SKM-1 treated with dmso at 0.1 percent for 144 hours (cell line): Measurements from ENCODE around the gene ANKRD44.

Experiments used
- DNase-seq: peaks from one replicate; lab custom pipeline; 2025; ENCODE audit not compliant: unreplicated experiment; lab: John Stamatoyannopoulos, UW

The ANKRD44 gene

DNA sequence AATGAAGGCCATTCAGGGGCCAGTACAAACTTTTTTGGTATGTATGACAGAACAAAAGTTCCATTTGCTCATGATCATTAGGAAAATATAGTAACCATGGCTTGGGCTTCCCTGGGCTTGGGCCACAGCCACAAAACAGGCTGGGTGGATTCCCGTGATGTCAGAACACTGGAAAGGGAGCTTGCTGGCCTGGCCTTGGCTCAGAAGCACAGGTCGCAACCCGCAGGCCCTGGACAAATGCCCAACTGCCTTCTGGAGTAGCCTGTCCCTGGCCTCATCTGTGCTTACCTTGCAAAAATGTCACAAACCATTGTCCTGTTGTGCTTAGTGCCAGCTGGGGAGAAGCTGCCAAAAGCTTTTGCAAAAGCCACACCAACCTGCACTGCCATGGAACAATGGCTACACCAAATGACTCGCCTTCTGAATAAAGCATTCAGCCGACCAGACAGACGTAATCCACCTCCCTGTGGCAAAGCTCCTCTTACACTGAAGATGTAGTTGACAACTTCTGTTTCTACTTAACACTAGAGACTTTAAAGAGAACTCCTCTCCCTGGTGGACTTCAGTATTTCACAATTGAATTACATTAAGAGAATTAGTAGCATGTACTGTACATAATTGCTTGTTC lies 125.5 kb downstream of the ANKRD44 start:
- no peak for DNase-seq

DNA sequence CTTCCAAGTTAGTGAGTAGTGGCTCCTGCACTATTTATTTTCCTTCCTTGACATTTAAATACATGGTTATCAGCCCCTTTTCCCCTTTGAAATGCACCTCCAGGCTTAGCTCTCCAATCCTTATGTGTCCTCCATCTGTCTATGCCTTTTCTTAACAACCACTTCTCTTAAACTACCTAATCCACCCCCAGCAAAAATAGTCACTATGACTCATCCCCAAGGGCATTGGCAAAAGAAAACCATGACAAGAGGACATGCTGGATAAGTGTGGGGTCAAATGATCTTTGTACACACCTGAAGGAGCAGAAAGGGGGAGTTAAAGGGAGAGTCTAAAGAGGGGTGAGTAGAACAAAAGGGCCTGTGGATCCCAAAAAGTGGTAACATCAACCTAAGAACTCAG lies 127.2 kb downstream of the ANKRD44 start:
- no peak for DNase-seq

DNA sequence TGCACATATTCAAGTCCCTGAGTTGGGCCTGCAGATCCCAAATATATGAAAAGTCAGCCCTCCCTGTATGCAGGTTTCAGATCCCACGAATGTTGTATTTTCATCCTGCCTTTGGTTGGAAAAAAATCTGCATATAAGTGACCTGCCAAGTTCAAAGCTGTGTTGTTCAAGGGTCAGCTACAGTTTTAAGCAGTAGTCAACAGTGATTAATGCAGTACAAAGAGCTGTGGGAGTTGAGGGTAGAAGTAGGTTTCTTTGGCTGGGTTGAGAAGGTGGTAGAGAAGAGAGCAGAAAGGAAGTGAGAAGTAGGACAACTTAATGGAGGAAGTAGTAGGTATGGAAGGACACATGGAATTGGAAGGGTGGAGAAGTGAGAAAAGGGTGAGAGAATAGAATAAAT lies 127.9 kb downstream of the ANKRD44 start:
- no peak for DNase-seq

DNA sequence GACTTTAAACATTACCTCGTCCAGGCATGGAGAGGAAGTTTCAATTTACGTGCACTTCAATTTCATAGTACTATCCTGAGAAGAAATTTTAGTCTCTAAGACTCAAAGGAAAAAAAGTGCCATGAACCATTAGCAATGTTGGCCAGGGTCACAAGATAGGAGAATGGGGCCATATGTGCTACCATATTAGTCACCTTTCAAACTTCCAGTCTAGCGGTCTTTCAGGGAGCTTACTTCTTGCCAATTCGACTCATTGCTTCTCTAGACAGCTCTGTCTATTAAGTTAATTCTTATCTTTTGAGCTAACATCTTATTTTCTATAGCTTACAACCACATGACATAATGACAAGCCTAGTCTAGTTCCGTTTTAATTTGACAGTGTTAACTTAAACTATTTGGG lies 129.1 kb downstream of the ANKRD44 start:
- DNase-seq, result no peak

- DNase-seq, result no peak
Observed at GRCh38 chr2:197179744-197180498, 130.7 kb downstream of the ANKRD44 start.

DNA sequence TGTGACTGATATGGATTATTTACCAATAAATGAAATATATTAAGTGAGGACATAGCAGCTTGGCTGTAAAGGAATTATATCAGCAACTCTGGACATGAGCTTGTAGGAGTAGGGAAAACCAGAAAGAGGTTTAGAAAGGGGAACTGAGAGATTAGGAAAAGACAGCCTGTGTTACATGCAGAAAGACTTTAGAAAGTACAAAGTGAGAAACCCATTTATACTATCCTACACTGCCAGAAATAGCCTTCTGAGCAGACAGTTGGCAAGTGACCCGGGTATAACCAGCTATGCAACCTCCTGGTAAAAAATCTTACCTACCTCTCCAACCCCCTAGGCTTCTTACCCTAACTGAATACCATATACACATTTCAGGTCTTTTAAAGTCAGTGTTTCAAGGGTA lies 134.1 kb downstream of the ANKRD44 start:
- no peak for DNase-seq

GRCh38 chr2:197174539-197175094 lies 136.0 kb downstream of the ANKRD44 start:
- no peak for DNase-seq

- no peak for DNase-seq
Observed at GRCh38 chr2:197171582-197171981, 139.0 kb downstream of the ANKRD44 start.

DNA sequence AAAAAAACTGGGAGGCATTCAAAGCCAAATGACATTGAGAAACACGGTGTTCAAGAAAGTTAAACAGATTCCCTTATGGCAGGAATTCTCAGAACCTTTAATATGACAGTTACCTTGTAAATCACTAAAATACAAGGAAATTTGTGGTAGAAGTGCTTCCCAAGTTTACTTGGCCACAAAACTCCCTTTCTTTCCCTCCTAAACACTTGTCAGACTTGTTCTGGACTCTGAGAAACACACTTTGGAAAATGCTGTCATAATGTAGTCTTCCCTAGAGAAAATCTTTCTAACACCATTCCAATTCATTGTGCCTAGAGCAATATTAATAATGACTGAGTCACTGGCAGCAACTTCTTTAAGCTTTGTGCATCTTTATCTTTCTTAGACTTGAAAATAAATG lies 140.4 kb downstream of the ANKRD44 start:
- no peak for DNase-seq

- DNase-seq, result peak; percentile 76
Observed at GRCh38 chr2:197168705-197169104, 141.9 kb downstream of the ANKRD44 start.

GRCh38 chr2:197167608-197168314 lies 142.8 kb downstream of the ANKRD44 start:
- no peak for DNase-seq

GRCh38 chr2:197165020-197165419 lies 145.6 kb downstream of the ANKRD44 start:
- no peak for DNase-seq

- no peak for DNase-seq
Observed at GRCh38 chr2:197164141-197164754, 146.3 kb downstream of the ANKRD44 start.

- no peak for DNase-seq
Observed at GRCh38 chr2:197163712-197164140, 146.9 kb downstream of the ANKRD44 start.

- no peak for DNase-seq
Observed at GRCh38 chr2:197161774-197162173, 148.8 kb downstream of the ANKRD44 start.

GRCh38 chr2:197159661-197160211 lies 150.8 kb downstream of the ANKRD44 start:
- DNase-seq, result no peak

GRCh38 chr2:197158591-197159550 lies 151.7 kb downstream of the ANKRD44 start:
- DNase-seq, result no peak

DNA sequence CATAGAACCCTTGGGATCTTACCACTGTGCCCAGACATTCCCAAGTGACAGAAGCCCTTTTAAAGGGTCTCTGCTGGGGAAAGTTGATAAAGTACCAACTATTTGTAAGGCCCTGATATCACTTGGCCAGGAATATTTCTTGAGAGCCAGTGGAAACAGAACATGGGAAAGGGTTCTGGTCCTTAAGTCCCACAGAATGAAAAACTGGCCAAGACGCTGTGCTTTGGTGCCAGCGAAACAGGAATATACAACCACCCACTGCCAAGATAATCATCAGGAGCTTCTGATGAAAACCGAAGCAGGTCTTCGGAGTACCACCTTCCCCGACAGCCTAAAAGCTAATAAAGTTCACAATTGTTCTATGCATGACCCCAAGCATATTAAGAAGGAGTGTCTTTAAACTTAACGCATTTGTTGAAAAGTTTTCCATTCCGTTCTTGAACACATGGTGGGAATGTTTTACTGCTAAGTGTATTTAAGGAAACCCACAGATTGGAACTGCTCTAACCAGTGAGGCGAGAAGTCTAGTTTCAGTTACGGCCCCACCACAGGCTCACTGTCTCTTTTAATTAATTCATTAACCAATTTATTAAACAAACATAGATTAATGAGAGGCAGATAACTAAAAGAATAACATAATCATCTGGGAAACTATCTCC lies 152.6 kb downstream of the ANKRD44 start:
- no peak for DNase-seq

DNA sequence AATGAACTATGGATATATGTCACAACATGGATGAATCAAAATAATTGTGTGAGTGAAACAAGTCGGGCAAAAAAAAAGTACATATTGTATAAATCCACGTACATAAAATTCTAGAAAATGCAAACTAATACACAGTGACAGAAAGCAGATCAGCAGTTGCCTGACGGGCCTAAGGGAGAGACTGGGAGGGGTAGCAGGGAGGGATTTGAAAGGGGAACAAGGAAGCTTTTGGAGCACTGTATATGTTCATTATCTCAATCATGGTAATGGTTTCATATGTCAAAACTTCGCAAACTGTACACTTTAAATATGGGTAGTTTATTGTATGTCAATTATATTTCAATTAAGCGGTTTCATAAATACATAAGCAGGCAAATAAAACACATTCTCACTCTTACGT lies 153.8 kb downstream of the ANKRD44 start:
- DNase-seq, result no peak
